GM18505 (cell line): Measurements from ENCODE around the gene MED13L.
"Not testable (repeated sequence)": the region's sequence is repeated elsewhere in the genome, so short reads cannot be mapped to it uniquely, and the experiment has no call there.

ENCODE experiments used
- ATAC-seq: cut with Tn5 transposase; IDR thresholded peaks from one replicate; pipeline ENCODE4 v1.9.1; 2021; ENCODE audit not compliant: unreplicated experiment
- POLR2A ChIP-seq: IDR thresholded peaks from 4 replicates; pipeline ENCODE4 v1.6.1; 2011; ENCODE audit warnings: borderline replicate concordance; ENCODE audit not compliant: insufficient read depth, insufficient read length; ENCODE audit errors: extremely low read depth

Gene MED13L

GRCh38 chr12:116055895-116056607 is 221.4 kb downstream of the MED13L start:
- ATAC-seq, result no peak
- no peak for TF ChIP-seq POLR2A

- no peak for TF ChIP-seq POLR2A
- no peak for ATAC-seq
Measured at GRCh38 chr12:116054280-116054679, 223.2 kb downstream of the MED13L start.

- TF ChIP-seq POLR2A, result no peak
- ATAC-seq, result no peak
Measured at GRCh38 chr12:116053479-116054200, 223.9 kb downstream of the MED13L start.

GRCh38 chr12:116050275-116050674 is 227.2 kb downstream of the MED13L start:
- ATAC-seq, result no peak
- no peak for TF ChIP-seq POLR2A

GRCh38 chr12:116048879-116049278 is 228.6 kb downstream of the MED13L start:
- ATAC-seq, result no peak
- TF ChIP-seq POLR2A, result no peak

- TF ChIP-seq POLR2A, result no peak
- no peak for ATAC-seq
Measured at GRCh38 chr12:116046039-116046438, 231.5 kb downstream of the MED13L start.

GRCh38 chr12:116045150-116045549 is 232.3 kb downstream of the MED13L start:
- ATAC-seq, result no peak
- TF ChIP-seq POLR2A, result no peak

- TF ChIP-seq POLR2A, result no peak
- ATAC-seq, result no peak
Measured at GRCh38 chr12:116043659-116044535, 233.6 kb downstream of the MED13L start.

GRCh38 chr12:116040402-116040801 is 237.1 kb downstream of the MED13L start:
- ATAC-seq, result no peak
- no peak for TF ChIP-seq POLR2A

GRCh38 chr12:116039081-116039480 is 238.4 kb downstream of the MED13L start:
- no peak for ATAC-seq
- no peak for TF ChIP-seq POLR2A

GRCh38 chr12:116037941-116038837 is 239.3 kb downstream of the MED13L start:
- no peak for TF ChIP-seq POLR2A
- no peak for ATAC-seq

GRCh38 chr12:116033765-116034164 is 243.7 kb downstream of the MED13L start:
- no peak for TF ChIP-seq POLR2A
- no peak for ATAC-seq

GRCh38 chr12:116031624-116032023 is 245.9 kb downstream of the MED13L start:
- ATAC-seq, result not testable (repeated sequence)
